ENCODE data around the gene KANSL1L. TPM values are rescaled to one million over a fixed set of nuclear protein-coding genes. Genes with fewer than 3 reads are reported as not detected.
A peak's percentile ranks its signal among the peaks of the same experiment; 100 is the strongest.

The KANSL1L gene
- total RNA-seq, 2 experiments from 2014 or later, result 6.7 to 7.0 TPM

GRCh38 chr2:210027608-210028007 is 143.6 kb downstream of the KANSL1L start:
- Histone ChIP-seq H3K36me3 (ENCODE audit: insufficient read depth, low read length) (peaks cover 17% of the 10 kb centered on the region), H3K9me3 (ENCODE audit: control insufficient read depth in 1 of 2, insufficient read depth in 1 of 2, low read length in 2 of 2) (no peaks in the 10 kb centered on the region), H3K4me3 (ENCODE audit: low read length) (no peak overlapping the region), H3K4me1 (ENCODE audit: insufficient read depth, low read length) (no peaks in the 10 kb centered on the region), H3K27ac (ENCODE audit: low read depth in 1 of 2, low read length in 2 of 2) (no peak overlapping the region), H3K27me3 (ENCODE audit: control insufficient read depth in 1 of 2, insufficient read depth in 2 of 2, low read length in 2 of 2) (no peaks in the 10 kb centered on the region)
- intact Hi-C loops (cut with DNase I, micrococcal nuclease), result no loop called here
- ATAC-seq (ENCODE audit: poor library complexity), result no peak
- Mint-ChIP-seq H3K27me3 (no peaks in the 10 kb centered on the region), H3K36me3 (ENCODE audit: low read depth) (peaks cover 42% of the 10 kb centered on the region), H3K27ac (no peak overlapping the region), H3K4me1 (ENCODE audit: low read depth) (no peaks in the 10 kb centered on the region), H3K4me3 (no peak overlapping the region), H3K9me3 (no peaks in the 10 kb centered on the region)
- no peak for TF ChIP-seq CTCF (IDR thresholded peaks at IDR 0.05)
- POLR2A ChIA-PET, result no interaction called here
- CTCF ChIA-PET, result no interaction called here
- DNase-seq, result no peak

- no peak overlapping the region for H3K4me3 Mint-ChIP-seq
- H3K27ac Mint-ChIP-seq, result no peak overlapping the region
- Histone ChIP-seq H3K9me3 (ENCODE audit: control insufficient read depth in 1 of 2, insufficient read depth in 1 of 2, low read length in 2 of 2) (no peaks in the 10 kb centered on the region), H3K27ac (ENCODE audit: low read depth in 1 of 2, low read length in 2 of 2) (no peak overlapping the region), H3K4me3 (ENCODE audit: low read length) (no peak overlapping the region), H3K36me3 (ENCODE audit: insufficient read depth, low read length) (peaks cover 53% of the 10 kb centered on the region), H3K27me3 (ENCODE audit: control insufficient read depth in 1 of 2, insufficient read depth in 2 of 2, low read length in 2 of 2) (no peaks in the 10 kb centered on the region), H3K4me1 (ENCODE audit: insufficient read depth, low read length) (no peaks in the 10 kb centered on the region)
- H3K4me1 Mint-ChIP-seq (ENCODE audit: low read depth), result no peaks in the 10 kb centered on the region
- H3K27me3 Mint-ChIP-seq, result no peaks in the 10 kb centered on the region
- ATAC-seq (ENCODE audit: poor library complexity) (no peak), DNase-seq (no peak)
- intact Hi-C loops (cut with DNase I, micrococcal nuclease), result no loop called here
- TF ChIP-seq CTCF (IDR thresholded peaks at IDR 0.05), result no peak
- no peaks in the 10 kb centered on the region for H3K9me3 Mint-ChIP-seq
- H3K36me3 Mint-ChIP-seq (ENCODE audit: low read depth), result peaks cover 87% of the 10 kb centered on the region
- POLR2A ChIA-PET, result no interaction called here
- CTCF ChIA-PET, result no interaction called here
Measured at GRCh38 chr2:210022824-210023223, 148.4 kb downstream of the KANSL1L start.

- peaks cover 75% of the 10 kb centered on the region for H3K36me3 ChIP-seq (ENCODE audit: insufficient read depth, low read length)
- ChIA-PET POLR2A (no interaction called here), CTCF (no interaction called here)
- TF ChIP-seq CTCF (IDR thresholded peaks at IDR 0.05), result no peak
- DNase-seq (peak in 1 of 14 experiments; percentile 44), ATAC-seq (ENCODE audit: poor library complexity) (no peak)
- peaks cover 94% of the 10 kb centered on the region for H3K36me3 Mint-ChIP-seq (ENCODE audit: low read depth)
- H3K27ac Mint-ChIP-seq, result no peak overlapping the region
- H3K27me3 ChIP-seq (ENCODE audit: control insufficient read depth in 1 of 2, insufficient read depth in 2 of 2, low read length in 2 of 2), result no peaks in the 10 kb centered on the region
- H3K9me3 ChIP-seq (ENCODE audit: control insufficient read depth in 1 of 2, insufficient read depth in 1 of 2, low read length in 2 of 2), result no peaks in the 10 kb centered on the region
- no peak overlapping the region for H3K4me3 Mint-ChIP-seq
- no peaks in the 10 kb centered on the region for H3K27me3 Mint-ChIP-seq
- no peaks in the 10 kb centered on the region for H3K9me3 Mint-ChIP-seq
- no peaks in the 10 kb centered on the region for H3K4me1 ChIP-seq (ENCODE audit: insufficient read depth, low read length)
- no peak overlapping the region for H3K4me3 ChIP-seq (ENCODE audit: low read length)
- intact Hi-C loops (cut with DNase I, micrococcal nuclease), result no loop called here
- H3K27ac ChIP-seq (ENCODE audit: low read depth in 1 of 2, low read length in 2 of 2), result no peak overlapping the region
- no peaks in the 10 kb centered on the region for H3K4me1 Mint-ChIP-seq (ENCODE audit: low read depth)
Measured at GRCh38 chr2:210020138-210020537, 151.1 kb downstream of the KANSL1L start.

All from CD4-positive, alpha-beta T cell (primary cell).